HepG2 (cell line): ENCODE results near the gene UTS2R. TPM values are rescaled to one million over a fixed set of nuclear protein-coding genes. Genes with fewer than 3 reads are reported as not detected.

ENCODE experiments used
- AHR ChIP-seq: IDR thresholded peaks from 2 replicates; pipeline ENCODE4 v1.6.1; 2018; ENCODE audit warnings: missing genetic modification reagents, missing compliant biosample characterization
- CTCF ChIP-seq: sonication (generic); formaldehyde crosslinking; IDR thresholded peaks from 2 replicates; pipeline ENCODE4 v1.5.0; 2020; ENCODE audit warnings: mild to moderate bottlenecking, missing genetic modification reagents, moderate library complexity
- GZF1 ChIP-seq: sonication (generic); formaldehyde crosslinking; IDR thresholded peaks from 2 replicates; pipeline ENCODE4 v1.5.1; 2020; ENCODE audit warnings: mild to moderate bottlenecking, missing genetic modification reagents
- HNF1B ChIP-seq: sonication (generic); formaldehyde crosslinking; IDR thresholded peaks from 2 replicates; pipeline ENCODE4 v1.5.1; 2020; ENCODE audit warnings: mild to moderate bottlenecking, moderate library complexity, missing genetic modification reagents
- HNRNPK ChIP-seq: fragments of 200-400 bp; formaldehyde crosslinking; IDR thresholded peaks from 2 replicates; pipeline ENCODE4 v1.6.1; 2018; ENCODE audit warnings: low read length, low read depth, moderate library complexity, mild to moderate bottlenecking; ENCODE audit not compliant: poor library complexity, severe bottlenecking
- KDM3A ChIP-seq: IDR thresholded peaks from 2 replicates; pipeline ENCODE4 v1.6.1; 2018; ENCODE audit warnings: low read depth, missing compliant biosample characterization
- MNT ChIP-seq: fragments of 450-650 bp; IDR thresholded peaks from 2 replicates; pipeline ENCODE4 v1.6.1; 2016
- MTA1 ChIP-seq: sonication (generic); formaldehyde crosslinking; IDR thresholded peaks from 2 replicates; pipeline ENCODE4 v1.4.0; 2020; ENCODE audit warnings: missing genetic modification reagents, mild to moderate bottlenecking, borderline replicate concordance
- NR2F6 ChIP-seq, 2 experiments: IDR thresholded peaks; 2 replicates each; pipeline ENCODE4 v1.6.1; 2016; ENCODE audit warnings: antibody characterized with exemption in 1 of 2, mild to moderate bottlenecking in 1 of 2
- RARA ChIP-seq: IDR thresholded peaks from 2 replicates; pipeline ENCODE4 v1.6.1; 2016; ENCODE audit warnings: missing genetic modification reagents, missing compliant biosample characterization
- REXO4 ChIP-seq: sonication (generic); formaldehyde crosslinking; IDR thresholded peaks from 2 replicates; pipeline ENCODE4 v1.8.0; 2022; ENCODE audit warnings: missing genetic modification reagents, mild to moderate bottlenecking, borderline replicate concordance
- SP2 ChIP-seq: sonication (generic); formaldehyde crosslinking; IDR thresholded peaks from 2 replicates; pipeline ENCODE4 v1.5.1; 2020; ENCODE audit warnings: mild to moderate bottlenecking, missing genetic modification reagents
- STAG1 ChIP-seq: sonication (generic); formaldehyde crosslinking; IDR thresholded peaks from 2 replicates; pipeline ENCODE4 v1.4.0; 2020; ENCODE audit warnings: missing genetic modification reagents
- TARDBP ChIP-seq: sonication (generic); formaldehyde crosslinking; IDR thresholded peaks from 2 replicates; pipeline ENCODE4 v1.8.0; 2022; ENCODE audit warnings: mild to moderate bottlenecking, missing genetic modification reagents
- TEAD3 ChIP-seq: optimal IDR thresholded peaks from 2 replicates; pipeline ENCODE3; 2016; ENCODE audit warnings: borderline replicate concordance
- TFAP4 ChIP-seq: sonication (generic); IDR thresholded peaks from 2 replicates; pipeline ENCODE4 v1.6.1; 2016; ENCODE audit warnings: low read depth, borderline replicate concordance
- TFE3 ChIP-seq: IDR thresholded peaks from 2 replicates; pipeline ENCODE4 v1.6.1; 2016
- TOPORS ChIP-seq: sonication (generic); formaldehyde crosslinking; IDR thresholded peaks from 2 replicates; pipeline ENCODE4 v1.8.0; 2023; ENCODE audit warnings: mild to moderate bottlenecking, missing genetic modification reagents
- ZNF33B ChIP-seq: sonication (generic); formaldehyde crosslinking; IDR thresholded peaks from 2 replicates; pipeline ENCODE4 v1.5.1; 2020; ENCODE audit warnings: mild to moderate bottlenecking, missing genetic modification reagents
- ZNF501 ChIP-seq: sonication (generic); formaldehyde crosslinking; IDR thresholded peaks from 2 replicates; pipeline ENCODE4 v1.5.1; 2020; ENCODE audit warnings: mild to moderate bottlenecking, moderate library complexity, missing genetic modification reagents
- polyA plus RNA-seq, 8 experiments: library from polyadenylated mRNA; depleted of rRNA in 3 of 8; stranded (reverse) in 7 of 8; unstranded in 1 of 8; fragments of >200 nt; fragmentation: Illumina TruSeq in 4 of 8; extraction: Trizol in 4 of 8; gene quantifications; 2 replicates each; pipeline versions ENCODE4 v1.2.1 to v1.2.3, GENCODE V29; 2011 to 2016; ENCODE audit warnings: low read depth in 4 of 8, missing spikeins in 1 of 8, mixed read lengths in 1 of 8; ENCODE audit not compliant: insufficient read depth in 1 of 8
- total RNA-seq, 5 experiments: library from RNA; depleted of rRNA; stranded (reverse); fragments of >200 nt; fragmentation: Illumina TruSeq; extraction: Trizol; gene quantifications; 2 replicates each; pipeline ENCODE4 v1.2.3, GENCODE V29; 2016; ENCODE audit warnings: low read depth in 1 of 5

Gene UTS2R
- total and polyA plus RNA-seq, 2 of the 13 experiments (the other 11 are each of a cell fraction or from before 2014, with no cell fraction given) = 0.13 to 0.15 TPM

GRCh38 chr17:82388223-82388921, 16.8 kb downstream of the UTS2R start (continued):
- peak; percentile 25; the same call in 1 of the 2 replicates for TF ChIP-seq TFE3 (CRISPR knock-in tag)
- peak; percentile 87 for TF ChIP-seq CTCF (CRISPR knock-in tag)
- TF ChIP-seq GZF1 (CRISPR knock-in tag) = 0 out of 2 replicates have a peak, but pooled peaks have one; percentile 61
- peak; percentile 59; the same call in 1 of the 2 replicates for TF ChIP-seq TOPORS (CRISPR knock-in tag)
- no peak for TF ChIP-seq NR2F6 (IDR thresholded peaks at IDR 0.05)
- peak; percentile 58; the same call in 1 of the 2 replicates for TF ChIP-seq NR2F6 (CRISPR knock-in tag; IDR thresholded peaks at IDR 0.05)
- TF ChIP-seq HNF1B (CRISPR knock-in tag) = peak; percentile 47; the same call in 1 of the 2 replicates
- TF ChIP-seq MNT = 0 out of 2 replicates have a peak, but pooled peaks have one; percentile 35
- peak; percentile 57 for TF ChIP-seq RARA (CRISPR knock-in tag)
- TF ChIP-seq HNRNPK = peak; percentile 6
- TF ChIP-seq KDM3A (CRISPR knock-in tag) = 0 out of 2 replicates have a peak, but pooled peaks have one; percentile 52
- TF ChIP-seq TARDBP (CRISPR knock-in tag) = peak; percentile 65; the same call in 1 of the 2 replicates
- peak; percentile 82; the same call in 1 of the 2 replicates for TF ChIP-seq TFAP4
- peak; percentile 94; the same call in 1 of the 2 replicates for TF ChIP-seq AHR (CRISPR knock-in tag)
- peak; percentile 37; the same call in 1 of the 2 replicates for TF ChIP-seq SP2 (CRISPR knock-in tag)
- peak; percentile 75 for TF ChIP-seq STAG1 (CRISPR knock-in tag)
- TF ChIP-seq ZNF501 (CRISPR knock-in tag) = peak; percentile 51; the same call in 1 of the 2 replicates
- 0 out of 2 replicates have a peak, but pooled peaks have one; percentile 41 for TF ChIP-seq ZNF33B
- peak; percentile 61; the same call in 1 of the 2 replicates for TF ChIP-seq MTA1 (CRISPR knock-in tag)
- no peak for TF ChIP-seq REXO4 (CRISPR knock-in tag)
- peak; percentile 65 for TF ChIP-seq TEAD3 (CRISPR knock-in tag)
